Left lung (tissue), 10 donors: ENCODE data around the gene ZNF410. TPM values are rescaled to one million over a fixed set of nuclear protein-coding genes. Genes with fewer than 3 reads are reported as not detected.

Experiments
- ATAC-seq: fragments of 200-7000 bp; cut with Tn5 transposase; one replicate; pipeline ENCODE4 v1.9.1; 2020; ENCODE audit warnings: moderate library complexity
- DNase-seq, 4 donors: peaks; one replicate each; pipeline ENCODE4 v3.0.0-alpha.2; 2013 to 2020
- H3K27ac ChIP-seq, 2 donors: fragments of 200-600 bp; sonication (generic) in 1 of 2; one replicate each; pipeline versions ENCODE4 v1.5.0 to v1.8.0; 2020 to 2021
- H3K27me3 ChIP-seq, 2 donors: fragments of 200-600 bp; sonication (generic) in 1 of 2; one replicate each; pipeline versions ENCODE4 v1.5.0 to v1.8.0; 2020 to 2021
- H3K36me3 ChIP-seq, 2 donors: fragments of 200-600 bp; sonication (generic) in 1 of 2; one replicate each; pipeline versions ENCODE4 v1.5.0 to v1.8.0; 2020 to 2021
- H3K4me1 ChIP-seq, 2 donors: fragments of 200-600 bp; one replicate each; pipeline ENCODE4 v1.8.0; 2021
- H3K4me3 ChIP-seq, 2 donors: fragments of 200-600 bp; sonication (generic) in 1 of 2; one replicate each; pipeline versions ENCODE4 v1.5.0 to v1.8.0; 2020 to 2021; ENCODE audit warnings: mild to moderate bottlenecking in 1 of 2
- H3K9me3 ChIP-seq, 2 donors: fragments of 200-600 bp; sonication (generic) in 1 of 2; one replicate each; pipeline versions ENCODE4 v1.5.0 to v1.8.0; 2020 to 2021
- intact Hi-C, 2 donors: fragments of 100-400 bp; cut with DNase I; formaldehyde crosslinking; loops; one replicate each; pipeline versions ENCODE4 v1.11.2 to v1.14.2; 2022
- polyA plus RNA-seq, 6 donors: library from polyadenylated mRNA; unstranded; fragments of 120-200 nt; gene quantifications; one replicate each; pipeline ENCODE4 v1.2.1, GENCODE V29; 2013; ENCODE audit not compliant: insufficient read length in 6 of 6
- total RNA-seq, 2 donors: library from RNA; stranded (reverse); fragmentation: NEBNext Ultra II Directional; extraction: Animal tissue kit (Norgen Biotek cat#: 25700); gene quantifications; one replicate each; pipeline ENCODE4 v1.2.1, GENCODE V29; 2021
- TF ChIP-seq, protein P1 (sequence below), 2 donors: fragments of 200-600 bp; sonication (generic) in 1 of 2; IDR thresholded peaks; one replicate each; pipeline versions ENCODE4 v1.5.0 to v1.8.0; 2021; ENCODE audit warnings: antibody characterized with exemption in 2 of 2
- donor health status: DM: no; HTN: yes; CAD: no.
- donor health status: DM: no; HTN: no; CAD: no.

ZNF410 gene
- total and polyA plus RNA-seq, 8 donors, result 38.7 to 55.6 (median 50.4) TPM

DNA sequence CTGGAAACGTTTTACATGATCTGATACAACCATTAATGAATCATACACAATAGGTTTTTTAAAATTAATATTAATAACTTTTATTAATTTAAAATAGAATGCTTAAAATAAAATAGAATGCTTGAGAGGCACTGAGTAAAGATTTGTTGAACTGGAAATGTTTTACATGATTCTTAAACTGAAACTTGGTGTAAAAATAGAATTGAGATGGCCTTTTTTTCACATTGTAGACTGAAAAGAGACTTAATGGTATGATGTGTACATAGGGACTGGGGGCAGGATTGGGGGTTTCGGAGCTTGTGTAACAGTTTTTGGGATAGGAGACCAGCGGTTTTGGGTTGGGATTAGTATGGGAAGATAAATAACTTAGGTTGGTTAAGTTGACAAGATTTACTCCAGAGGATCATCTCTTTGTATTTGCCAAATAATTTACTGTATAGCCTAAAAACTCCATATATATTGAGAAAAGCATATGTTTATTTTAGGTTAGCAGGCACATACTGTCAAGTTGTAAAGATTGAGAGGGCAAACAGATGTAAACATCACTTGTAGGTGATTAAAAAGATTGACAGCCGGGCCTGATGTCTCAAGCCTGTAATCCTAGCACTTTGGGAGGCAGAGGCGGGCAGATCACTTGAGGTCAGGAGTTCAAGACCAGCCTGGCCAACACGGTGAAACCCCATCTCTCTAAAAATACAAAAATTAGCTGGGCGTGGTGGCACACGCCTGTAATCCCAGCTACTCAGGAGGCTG is 2.0 kb upstream of the ZNF410 start:
- H3K4me1 ChIP-seq, result peaks cover 16 to 31% of the 10 kb centered on the region in 2 donors
- no peak overlapping the region for H3K27ac ChIP-seq
- TF ChIP-seq, protein P1, sequence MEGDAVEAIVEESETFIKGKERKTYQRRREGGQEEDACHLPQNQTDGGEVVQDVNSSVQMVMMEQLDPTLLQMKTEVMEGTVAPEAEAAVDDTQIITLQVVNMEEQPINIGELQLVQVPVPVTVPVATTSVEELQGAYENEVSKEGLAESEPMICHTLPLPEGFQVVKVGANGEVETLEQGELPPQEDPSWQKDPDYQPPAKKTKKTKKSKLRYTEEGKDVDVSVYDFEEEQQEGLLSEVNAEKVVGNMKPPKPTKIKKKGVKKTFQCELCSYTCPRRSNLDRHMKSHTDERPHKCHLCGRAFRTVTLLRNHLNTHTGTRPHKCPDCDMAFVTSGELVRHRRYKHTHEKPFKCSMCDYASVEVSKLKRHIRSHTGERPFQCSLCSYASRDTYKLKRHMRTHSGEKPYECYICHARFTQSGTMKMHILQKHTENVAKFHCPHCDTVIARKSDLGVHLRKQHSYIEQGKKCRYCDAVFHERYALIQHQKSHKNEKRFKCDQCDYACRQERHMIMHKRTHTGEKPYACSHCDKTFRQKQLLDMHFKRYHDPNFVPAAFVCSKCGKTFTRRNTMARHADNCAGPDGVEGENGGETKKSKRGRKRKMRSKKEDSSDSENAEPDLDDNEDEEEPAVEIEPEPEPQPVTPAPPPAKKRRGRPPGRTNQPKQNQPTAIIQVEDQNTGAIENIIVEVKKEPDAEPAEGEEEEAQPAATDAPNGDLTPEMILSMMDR (IDR thresholded peaks at IDR 0.05), result no peak
- ATAC-seq (no peak), DNase-seq (no peak)
- H3K27me3 ChIP-seq, result no peaks in the 10 kb centered on the region
- H3K4me3 ChIP-seq, result no peak overlapping the region
- no peaks in the 10 kb centered on the region for H3K36me3 ChIP-seq
- intact Hi-C loops, result no loop called here
- no peaks in the 10 kb centered on the region for H3K9me3 ChIP-seq

DNA sequence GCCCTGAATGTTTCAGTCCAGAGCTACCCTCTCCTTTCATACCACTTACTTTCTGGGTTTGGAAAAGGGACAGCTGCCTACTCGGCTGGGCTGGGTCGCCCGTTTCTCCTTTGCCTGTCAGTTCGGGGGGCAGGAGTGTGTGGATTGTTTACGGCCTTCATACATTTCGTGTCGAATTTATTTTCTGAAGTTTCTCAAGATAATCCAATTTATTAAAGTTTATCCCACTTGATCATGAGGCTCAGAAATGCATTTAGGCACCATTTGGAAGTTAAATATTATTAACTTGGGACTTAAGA is 608 bp downstream of the ZNF410 start:
- Histone ChIP-seq H3K9me3 (no peaks in the 10 kb centered on the region), H3K27me3 (no peaks in the 10 kb centered on the region), H3K4me1 (peaks cover 16 to 35% of the 10 kb centered on the region in 2 donors), H3K27ac (peak overlapping the region; percentile 93 to 96), H3K36me3 (no peaks in the 10 kb centered on the region), H3K4me3 (peak overlapping the region; percentile 77 to 89)
- TF ChIP-seq, protein P1 (IDR thresholded peaks at IDR 0.05), result no peak
- ATAC-seq (no peak), DNase-seq (no peak)
- intact Hi-C loops, result no loop called here

DNA sequence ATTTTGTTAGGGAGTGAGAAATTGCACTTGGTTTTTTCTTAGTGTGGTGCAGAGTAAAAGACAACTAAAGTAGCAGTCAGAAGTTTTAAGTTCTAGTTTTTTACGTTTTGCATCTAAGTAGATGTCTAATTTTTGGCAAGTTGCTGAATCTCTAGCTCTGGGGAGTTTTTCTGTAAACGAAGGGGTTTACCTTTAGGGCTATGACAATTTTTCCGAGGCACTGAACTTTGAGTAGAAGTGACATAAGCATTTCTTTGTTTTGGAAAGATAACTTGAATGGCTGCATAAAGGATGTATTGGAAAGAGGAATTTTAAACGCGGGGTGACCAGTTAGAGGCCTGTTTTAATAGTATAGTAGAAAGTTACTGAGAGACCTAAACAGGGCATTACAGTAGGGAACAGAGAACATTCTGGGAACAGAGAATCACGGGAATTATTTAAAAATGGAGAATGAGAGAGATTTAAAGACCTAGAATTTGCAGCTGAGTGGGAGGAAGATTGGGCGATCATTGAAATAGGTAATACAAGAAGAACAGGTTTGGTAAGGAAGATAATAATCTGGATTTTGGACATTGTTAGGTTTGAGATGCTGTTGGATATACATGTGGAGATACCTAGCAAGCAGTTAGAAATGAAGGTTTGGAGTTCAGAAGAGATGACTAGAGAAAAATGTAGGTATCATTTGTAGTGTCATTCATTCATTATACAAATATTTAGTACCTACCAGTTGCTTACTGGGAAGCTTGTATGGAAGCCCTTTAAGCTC is 1.2 kb downstream of the ZNF410 start:
- TF ChIP-seq, protein P1 (IDR thresholded peaks at IDR 0.05), result no peak
- ATAC-seq (no peak), DNase-seq (no peak)
- Histone ChIP-seq H3K27me3 (no peaks in the 10 kb centered on the region), H3K4me1 (peaks cover 16 to 35% of the 10 kb centered on the region in 2 donors), H3K27ac (peak overlapping the region; percentile 93 to 96), H3K36me3 (peaks cover 0 to 5% of the 10 kb centered on the region in 2 donors), H3K9me3 (no peaks in the 10 kb centered on the region), H3K4me3 (peak overlapping the region; percentile 77 to 89)
- intact Hi-C loops, result no loop called here

DNA sequence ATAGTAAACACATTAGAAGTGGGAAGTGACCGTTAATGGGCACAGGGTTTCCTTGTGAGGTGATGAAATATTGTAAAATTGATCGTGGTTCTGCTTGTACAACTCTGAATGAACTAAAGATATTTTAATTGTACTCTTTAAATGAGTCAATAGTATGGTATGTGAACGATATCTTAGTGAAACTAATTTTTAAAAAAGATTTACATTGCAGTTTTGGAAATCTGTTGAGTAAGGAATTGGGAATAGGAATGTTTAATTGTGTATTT is 1.7 kb downstream of the ZNF410 start:
- ATAC-seq (no peak), DNase-seq (no peak)
- no peaks in the 10 kb centered on the region for H3K27me3 ChIP-seq
- TF ChIP-seq, protein P1 (IDR thresholded peaks at IDR 0.05), result no peak
- peaks cover 16 to 35% of the 10 kb centered on the region in 2 donors for H3K4me1 ChIP-seq
- peaks cover 0 to 10% of the 10 kb centered on the region in 2 donors for H3K36me3 ChIP-seq
- H3K9me3 ChIP-seq, result no peaks in the 10 kb centered on the region
- H3K27ac ChIP-seq, result no peak overlapping the region
- peak overlapping the region in 1 of 2 donors; percentile 89 for H3K4me3 ChIP-seq
- intact Hi-C loops, result no loop called here

DNA sequence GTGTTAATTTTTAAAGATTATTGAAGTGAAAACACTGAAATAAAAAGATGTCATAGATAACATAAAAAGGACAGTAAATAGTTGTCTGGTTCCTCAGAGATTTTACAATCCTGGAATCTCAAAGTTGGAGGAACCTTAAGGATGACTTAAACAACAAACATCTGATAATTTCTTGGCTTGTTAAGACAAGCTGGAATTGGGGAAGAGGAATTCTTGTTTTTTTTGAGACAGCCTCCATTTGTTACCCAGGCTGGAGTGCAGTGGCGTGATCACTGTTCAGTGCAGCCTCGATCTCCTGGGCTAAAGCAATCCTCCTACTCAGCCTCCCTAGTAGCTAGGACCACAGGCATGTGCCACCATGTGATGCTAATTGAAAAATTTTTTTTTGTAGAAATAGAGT is 2.3 kb downstream of the ZNF410 start:
- DNase-seq (no peak), ATAC-seq (no peak)
- intact Hi-C loops, result no loop called here

More for the DNA sequence above, 2.3 kb downstream of the ZNF410 start:
- TF ChIP-seq, protein P1 (IDR thresholded peaks at IDR 0.05), result no peak
- Histone ChIP-seq H3K4me3 (no peak overlapping the region), H3K9me3 (no peaks in the 10 kb centered on the region), H3K36me3 (peaks cover 0 to 16% of the 10 kb centered on the region in 2 donors), H3K27ac (no peak overlapping the region), H3K4me1 (peaks cover 16 to 38% of the 10 kb centered on the region in 2 donors), H3K27me3 (no peaks in the 10 kb centered on the region)
